Left lung (tissue), 8 donors: Measurements from ENCODE around the gene TIMM22. TPM values are rescaled to one million over a fixed set of nuclear protein-coding genes. Genes with fewer than 3 reads are reported as not detected.

Experiments
- microRNA-seq, 2 donors: library from miRNA; unstranded; fragments of <30 nt; microRNA quantifications; one replicate each; pipeline ENCODE4, GENCODE V29; 2019
- polyA plus RNA-seq, 6 donors: library from polyadenylated mRNA; unstranded; fragments of 120-200 nt; gene quantifications; one replicate each; pipeline ENCODE4 v1.2.1, GENCODE V29; 2013; ENCODE audit not compliant: insufficient read length in 6 of 6
- total RNA-seq, 2 donors: library from RNA; stranded (reverse); fragmentation: NEBNext Ultra II Directional; extraction: Animal tissue kit (Norgen Biotek cat#: 25700); gene quantifications; one replicate each; pipeline ENCODE4 v1.2.1, GENCODE V29; 2021
- donor health status: DM: no; HTN: yes; CAD: no.
- donor health status: DM: no; HTN: no; CAD: no.

The TIMM22 gene
- total and polyA plus RNA-seq, 8 donors, result 10.6 to 18.4 (median 15.4) TPM

Small RNA genes lying within 50 kb of the gene (microRNA-seq; reads per million reads assigned to microRNA genes)
- 0.14 to 0.17 reads per million in 2 donors for gene MIR3183

Other genes starting within 250 kb of the TIMM22 start
- 10 to 100 TPM; 14.0 to 18.6 TPM for gene GEMIN4, start 244.9 kb upstream of the TIMM22 start, total RNA-seq
- gene GEMIN4, start 244.9 kb upstream of the TIMM22 start, polyA plus RNA-seq, result 10 to 100 TPM; 30.0 to 34.5 (median 32.2) TPM
- 10 to 100 TPM; 46.5 to 47.5 TPM for gene GLOD4, start 214.8 kb upstream of the TIMM22 start, total RNA-seq
- 100 to 1,000 TPM in 1 of 6 donors, 10 to 100 TPM in 5; 86.2 to 105 (median 94.6) TPM for gene GLOD4, start 214.8 kb upstream of the TIMM22 start, polyA plus RNA-seq
- gene MRM3, start 214.8 kb upstream of the TIMM22 start, total RNA-seq, result 10 to 100 TPM in 1 of 2 donors, 1 to 10 TPM in 1; 8.9 to 14.2 TPM
- gene MRM3, start 214.8 kb upstream of the TIMM22 start, polyA plus RNA-seq, result 10 to 100 TPM; 15.3 to 16.5 (median 16.0) TPM
- 10 to 100 TPM; 33.8 to 55.4 TPM for gene NXN, start 17.4 kb upstream of the TIMM22 start, total RNA-seq
- 10 to 100 TPM; 50.3 to 59.1 (median 55.1) TPM for gene NXN, start 17.4 kb upstream of the TIMM22 start, polyA plus RNA-seq
- 100 to 1,000 TPM; 147 to 187 TPM for gene ABR, start 182.9 kb downstream of the TIMM22 start, total RNA-seq
- gene ABR, start 182.9 kb downstream of the TIMM22 start, polyA plus RNA-seq, result 10 to 100 TPM; 59.0 to 85.5 (median 73.7) TPM